A673 (cell line): ENCODE measurements around the gene CTRL.

Source experiments
- EZH2 ChIP-seq: fragments of 200-600 bp; sonication (generic); IDR thresholded peaks from 2 replicates; pipeline ENCODE4 v1.6.1; 2017; ENCODE audit warnings: borderline replicate concordance, low read depth, mild to moderate bottlenecking, mixed read lengths, antibody characterized with exemption, low read length; ENCODE audit not compliant: poor library complexity, severe bottlenecking
- TF ChIP-seq, protein P1 (sequence below): fragments of 300-800, 200-600 bp; sonication (generic); conservative IDR thresholded peaks from 2 replicates; pipeline ENCODE4 v1.5.1; 2017; ENCODE audit warnings: low read depth, mild to moderate bottlenecking, antibody characterized with exemption, low read length, moderate library complexity, mixed read lengths

DNA sequence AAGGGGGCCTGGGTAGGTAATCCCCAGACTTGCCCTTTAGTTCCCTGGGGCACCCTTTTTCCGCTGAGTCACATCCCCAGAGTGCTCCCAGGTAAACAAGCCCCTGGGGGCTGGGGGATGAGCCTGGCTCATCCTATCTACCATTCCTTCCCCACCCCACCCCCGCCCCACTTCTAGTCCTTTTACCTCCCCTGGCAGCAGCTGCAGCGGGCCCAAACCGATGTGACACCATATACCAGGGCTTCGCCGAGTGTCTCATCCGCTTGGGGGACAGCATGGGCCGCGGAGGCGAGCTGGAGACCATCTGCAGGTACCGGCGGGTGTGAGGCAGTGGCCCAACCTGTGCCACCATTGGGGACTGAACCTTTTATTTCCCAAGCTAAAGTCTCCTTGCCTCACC, 46.1 kb downstream of the CTRL start:
- TF ChIP-seq, protein P1, sequence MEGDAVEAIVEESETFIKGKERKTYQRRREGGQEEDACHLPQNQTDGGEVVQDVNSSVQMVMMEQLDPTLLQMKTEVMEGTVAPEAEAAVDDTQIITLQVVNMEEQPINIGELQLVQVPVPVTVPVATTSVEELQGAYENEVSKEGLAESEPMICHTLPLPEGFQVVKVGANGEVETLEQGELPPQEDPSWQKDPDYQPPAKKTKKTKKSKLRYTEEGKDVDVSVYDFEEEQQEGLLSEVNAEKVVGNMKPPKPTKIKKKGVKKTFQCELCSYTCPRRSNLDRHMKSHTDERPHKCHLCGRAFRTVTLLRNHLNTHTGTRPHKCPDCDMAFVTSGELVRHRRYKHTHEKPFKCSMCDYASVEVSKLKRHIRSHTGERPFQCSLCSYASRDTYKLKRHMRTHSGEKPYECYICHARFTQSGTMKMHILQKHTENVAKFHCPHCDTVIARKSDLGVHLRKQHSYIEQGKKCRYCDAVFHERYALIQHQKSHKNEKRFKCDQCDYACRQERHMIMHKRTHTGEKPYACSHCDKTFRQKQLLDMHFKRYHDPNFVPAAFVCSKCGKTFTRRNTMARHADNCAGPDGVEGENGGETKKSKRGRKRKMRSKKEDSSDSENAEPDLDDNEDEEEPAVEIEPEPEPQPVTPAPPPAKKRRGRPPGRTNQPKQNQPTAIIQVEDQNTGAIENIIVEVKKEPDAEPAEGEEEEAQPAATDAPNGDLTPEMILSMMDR, result no peak
- no peak for TF ChIP-seq EZH2
